Adrenal gland (tissue), 5 donors: ENCODE results near the gene PSAP.

ENCODE experiments used
- POLR2A ChIP-seq, 2 donors: fragments of 450-650 bp; IDR thresholded peaks; one replicate each; pipeline ENCODE4 v1.6.1; 2017; ENCODE audit warnings: antibody characterized with exemption in 2 of 2, mild to moderate bottlenecking in 2 of 2, moderate library complexity in 1 of 2
- TF ChIP-seq, protein P1 (sequence below), 6 experiments: fragments of 450-650 bp in 4 of 6; fragments of 200-600 bp in 2 of 6; sonication (generic) in 1 of 6; IDR thresholded peaks; 1 replicate in 5 of 6; 2 replicates in 1 of 6; pipeline versions ENCODE4 v1.5.1 to v1.8.0; 2016 to 2021; ENCODE audit warnings: antibody characterized with exemption in 6 of 6, mild to moderate bottlenecking in 2 of 6, moderate library complexity in 1 of 6
- donor health status: DM: no; HTN: no; CAD: no.

DNA sequence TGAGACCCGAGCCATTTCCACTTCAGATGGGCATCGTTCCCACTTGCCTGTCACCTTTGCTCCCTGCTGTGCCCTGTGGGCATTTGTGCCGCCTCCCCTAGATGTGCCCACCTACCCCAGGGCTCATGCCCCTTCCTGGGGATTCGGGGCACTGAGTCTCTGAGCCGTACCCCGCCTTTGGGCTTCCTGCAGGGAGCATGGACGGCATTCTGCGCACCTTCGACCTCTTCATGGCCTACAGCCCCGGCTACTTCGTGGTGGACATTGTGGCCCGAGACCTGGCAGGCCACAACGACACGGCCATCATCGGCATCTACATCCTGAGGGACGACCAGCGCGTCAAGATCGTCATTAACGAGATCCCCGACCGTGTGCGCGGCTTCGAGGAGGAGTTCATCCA is 41.4 kb downstream of the PSAP start:
- TF ChIP-seq, protein P1, sequence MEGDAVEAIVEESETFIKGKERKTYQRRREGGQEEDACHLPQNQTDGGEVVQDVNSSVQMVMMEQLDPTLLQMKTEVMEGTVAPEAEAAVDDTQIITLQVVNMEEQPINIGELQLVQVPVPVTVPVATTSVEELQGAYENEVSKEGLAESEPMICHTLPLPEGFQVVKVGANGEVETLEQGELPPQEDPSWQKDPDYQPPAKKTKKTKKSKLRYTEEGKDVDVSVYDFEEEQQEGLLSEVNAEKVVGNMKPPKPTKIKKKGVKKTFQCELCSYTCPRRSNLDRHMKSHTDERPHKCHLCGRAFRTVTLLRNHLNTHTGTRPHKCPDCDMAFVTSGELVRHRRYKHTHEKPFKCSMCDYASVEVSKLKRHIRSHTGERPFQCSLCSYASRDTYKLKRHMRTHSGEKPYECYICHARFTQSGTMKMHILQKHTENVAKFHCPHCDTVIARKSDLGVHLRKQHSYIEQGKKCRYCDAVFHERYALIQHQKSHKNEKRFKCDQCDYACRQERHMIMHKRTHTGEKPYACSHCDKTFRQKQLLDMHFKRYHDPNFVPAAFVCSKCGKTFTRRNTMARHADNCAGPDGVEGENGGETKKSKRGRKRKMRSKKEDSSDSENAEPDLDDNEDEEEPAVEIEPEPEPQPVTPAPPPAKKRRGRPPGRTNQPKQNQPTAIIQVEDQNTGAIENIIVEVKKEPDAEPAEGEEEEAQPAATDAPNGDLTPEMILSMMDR (IDR thresholded peaks at IDR 0.05): no peak
- TF ChIP-seq POLR2A (IDR thresholded peaks at IDR 0.05): no peak
